HepG2 (cell line): ENCODE data around the gene PRPF4. TPM values are rescaled to one million over a fixed set of nuclear protein-coding genes. Genes with fewer than 3 reads are reported as not detected.
A peak's percentile ranks its signal among the peaks of the same experiment; 100 is the strongest.

Experiments
- ATAC-seq: fragments of 200-7000 bp; cut with Tn5 transposase; 3 replicates; pipeline ENCODE4 v1.9.1; 2020; ENCODE audit warnings: mild to moderate bottlenecking, moderate library complexity
- BruUV-seq: library from RNA; stranded (reverse); fragments of 400-500 nt; replicated peaks from 2 replicates; lab custom pipeline; 2021; lab: Mats Ljungman, UMichigan
- CTCF ChIA-PET: fragments of 300-600 bp; formaldehyde crosslinking; extraction: SDS; loops from one replicate; lab custom pipeline; 2021; ENCODE audit warnings: low total read pairs, inconsistent platforms, low intra/inter-chr PET ratio; lab: Yijun Ruan, JAX
- POLR2A ChIA-PET: fragments of 350-600 bp; sonication (Branson Sonifier 250); formaldehyde crosslinking; loops from one replicate; lab custom pipeline; 2020; ENCODE audit warnings: antibody characterized with exemption, inconsistent platforms; lab: Yijun Ruan, JAX
- DNase-seq: peaks from one replicate; pipeline ENCODE4 v3.0.0-alpha.2; 2015; ENCODE audit warnings: low spot score
- FAIRE-seq: peaks from 3 replicates; lab custom pipeline; 2011; peaks lifted over from hg19 to GRCh38; lab: Jason Lieb, UNC
- H2AFZ ChIP-seq: one replicate; pipeline ENCODE4 v1.6.1; 2011; ENCODE audit warnings: low read length, inconsistent platforms
- H3K27ac ChIP-seq: fragments of 300-600 bp; 3 replicates; pipeline ENCODE4 v1.8.0; 2011; ENCODE audit warnings: mixed run types, mild to moderate bottlenecking, mixed read lengths, low read length, inconsistent platforms; ENCODE audit not compliant: insufficient read depth; ENCODE audit errors: extremely low read length
- H3K27me3 ChIP-seq, 2 experiments: fragments of 200-600 bp in 1 of 2; 2 replicates in 1 of 2; 3 replicates in 1 of 2; pipeline versions ENCODE4 v1.6.0 to v1.8.0; 2011; ENCODE audit warnings: low read length in 2 of 2, mild to moderate bottlenecking in 2 of 2, moderate library complexity in 2 of 2, inconsistent platforms in 1 of 2; ENCODE audit not compliant: insufficient read depth in 2 of 2, control insufficient read depth in 1 of 2
- H3K36me3 ChIP-seq, 2 experiments: fragments of 200-600 bp in 1 of 2; replicated peaks in 1 of 2; 2 replicates in 1 of 2; 3 replicates in 1 of 2; pipeline versions ENCODE4 v1.5.1 to v1.8.0; 2011; ENCODE audit warnings: low read length in 2 of 2, inconsistent platforms in 1 of 2; ENCODE audit not compliant: insufficient read depth in 2 of 2, control insufficient read depth in 1 of 2
- H3K4me1 ChIP-seq: 2 replicates; pipeline ENCODE4 v1.5.1; 2012; ENCODE audit warnings: low read length, inconsistent platforms; ENCODE audit not compliant: insufficient read depth
- H3K4me2 ChIP-seq: 2 replicates; pipeline ENCODE4 v1.6.0; 2011; ENCODE audit warnings: low read depth, low read length, inconsistent platforms
- H3K4me3 ChIP-seq, 3 experiments: fragments of 200-600 bp in 1 of 3; sonication (generic), shearing (Covaris generic) in 1 of 3; replicated peaks in 1 of 3; 2 replicates each; pipeline ENCODE4 v1.5.1; 2011 to 2016; ENCODE audit warnings: low read length in 3 of 3, inconsistent platforms in 2 of 3, low read depth in 2 of 3, mild to moderate bottlenecking in 2 of 3, control low read depth in 1 of 3, mixed read lengths in 1 of 3; ENCODE audit not compliant: insufficient read depth in 1 of 3
- H3K79me2 ChIP-seq: one replicate; pipeline ENCODE4 v1.6.1; 2011; ENCODE audit warnings: low read length, inconsistent platforms; ENCODE audit not compliant: insufficient read depth
- H3K9ac ChIP-seq: 2 replicates; pipeline ENCODE4 v1.6.0; 2011; ENCODE audit warnings: mild to moderate bottlenecking, low read depth, low read length, inconsistent platforms; ENCODE audit not compliant: insufficient read depth
- H3K9me3 ChIP-seq: 2 replicates; pipeline ENCODE4 v1.5.1; 2012; ENCODE audit warnings: mild to moderate bottlenecking, low read length
- H4K20me1 ChIP-seq: 2 replicates; pipeline ENCODE4 v1.6.0; 2011; ENCODE audit warnings: inconsistent platforms, mild to moderate bottlenecking, low read length, moderate library complexity; ENCODE audit not compliant: insufficient read depth
- LBX2 ChIP-seq: sonication (generic); formaldehyde crosslinking; IDR thresholded peaks from 2 replicates; pipeline ENCODE4 v1.5.0; 2020; ENCODE audit warnings: missing genetic modification reagents, mild to moderate bottlenecking, borderline replicate concordance
- MTF1 ChIP-seq: sonication (generic); formaldehyde crosslinking; IDR thresholded peaks from 2 replicates; pipeline ENCODE4 v1.5.0; 2020; ENCODE audit warnings: missing genetic modification reagents
- NBN ChIP-seq: fragments of 450-650 bp; conservative IDR thresholded peaks from 2 replicates; pipeline ENCODE4 v1.6.1; 2017
- NR2F6 ChIP-seq, 2 experiments: IDR thresholded peaks; 2 replicates each; pipeline ENCODE4 v1.6.1; 2016; ENCODE audit warnings: antibody characterized with exemption in 1 of 2, mild to moderate bottlenecking in 1 of 2
- PCBP2 ChIP-seq: fragments of 200-400 bp; formaldehyde crosslinking; optimal IDR thresholded peaks from 2 replicates; pipeline ENCODE3; 2018; ENCODE audit warnings: low read length, low read depth; ENCODE audit not compliant: poor library complexity, severe bottlenecking
- RARA ChIP-seq: IDR thresholded peaks from 2 replicates; pipeline ENCODE4 v1.6.1; 2016; ENCODE audit warnings: missing genetic modification reagents, missing compliant biosample characterization
- SMARCC2 ChIP-seq: fragments of 450-650 bp; IDR thresholded peaks from 2 replicates; pipeline ENCODE4 v1.6.1; 2017; ENCODE audit warnings: antibody characterized with exemption, mild to moderate bottlenecking
- TFAP4 ChIP-seq: sonication (generic); IDR thresholded peaks from 2 replicates; pipeline ENCODE4 v1.6.1; 2016; ENCODE audit warnings: low read depth, borderline replicate concordance
- ZNF138 ChIP-seq: sonication (generic); formaldehyde crosslinking; IDR thresholded peaks from 2 replicates; pipeline ENCODE4 v1.5.0; 2020; ENCODE audit warnings: mild to moderate bottlenecking, low read depth, missing genetic modification reagents
- ZNF24 ChIP-seq: fragments of 450-650 bp; IDR thresholded peaks from 2 replicates; pipeline ENCODE4 v1.6.1; 2017; ENCODE audit warnings: antibody characterized with exemption, mild to moderate bottlenecking
- ZNF256 ChIP-seq: sonication (generic); formaldehyde crosslinking; conservative IDR thresholded peaks from 2 replicates; pipeline ENCODE4 v1.4.0; 2020; ENCODE audit warnings: missing genetic modification reagents
- ZNF556 ChIP-seq: sonication (generic); formaldehyde crosslinking; IDR thresholded peaks from 2 replicates; pipeline ENCODE4 v1.4.0; 2020; ENCODE audit warnings: mild to moderate bottlenecking, missing genetic modification reagents, borderline replicate concordance
- ZNF75D ChIP-seq: sonication (generic); formaldehyde crosslinking; IDR thresholded peaks from 2 replicates; pipeline ENCODE4 v1.8.1; 2023; ENCODE audit warnings: missing genetic modification reagents, mild to moderate bottlenecking, borderline replicate concordance
- ZSCAN21 ChIP-seq: sonication (generic); formaldehyde crosslinking; IDR thresholded peaks from 2 replicates; pipeline ENCODE4 v1.8.0; 2022; ENCODE audit warnings: mild to moderate bottlenecking, missing genetic modification reagents, moderate library complexity, borderline replicate concordance
- WGBS: methylation state at CpG from one replicate; pipeline ENCODE4 v1.1.6; 2017; ENCODE audit warnings: low lambda C conversion rate; 5-methylcytosine and 5-hydroxymethylcytosine counted together
- in situ Hi-C: cut with HindIII; loops from 2 replicates; pipeline ENCODE4 v1.10.0; 2017; ENCODE audit warnings: low pct_unique_long_range_greater_than_20kb; ENCODE audit not compliant: extremely low pct_ligation_motif_present
- intact Hi-C: fragments of 100-400 bp; cut with micrococcal nuclease; formaldehyde crosslinking; loops from one replicate; pipeline ENCODE4 v1.10.0; 2022; ENCODE audit not compliant: unreplicated experiment
- polyA plus RNA-seq, 8 experiments: library from polyadenylated mRNA; depleted of rRNA in 3 of 8; stranded (reverse) in 7 of 8; unstranded in 1 of 8; fragments of >200 nt; fragmentation: Illumina TruSeq in 4 of 8; extraction: Trizol in 4 of 8; gene quantifications; 2 replicates each; pipeline versions ENCODE4 v1.2.1 to v1.2.3, GENCODE V29; 2011 to 2016; ENCODE audit warnings: low read depth in 4 of 8, missing spikeins in 1 of 8, mixed read lengths in 1 of 8; ENCODE audit not compliant: insufficient read depth in 1 of 8
- total RNA-seq, 5 experiments: library from RNA; depleted of rRNA; stranded (reverse); fragments of >200 nt; fragmentation: Illumina TruSeq; extraction: Trizol; gene quantifications; 2 replicates each; pipeline ENCODE4 v1.2.3, GENCODE V29; 2016; ENCODE audit warnings: low read depth in 1 of 5

The PRPF4 gene
- total and polyA plus RNA-seq, 2 of the 13 experiments (the other 11 are each of a cell fraction or from before 2014, with no cell fraction given) = 10.3 to 49.0 TPM

GRCh38 chr9:113310538-113310937 lies 35.1 kb downstream of the PRPF4 start:
- Histone ChIP-seq H3K4me2 (no peak overlapping the region), H3K9me3 (no peaks in the 10 kb centered on the region), H3K27me3 (0 out of 5 replicates have a peak, but pooled peaks cover 0 to 1% of the 10 kb centered on the region in 2 experiments), H4K20me1 (no peaks in the 10 kb centered on the region), H3K9ac (no peak overlapping the region), H3K4me1 (peaks cover 10% of the 10 kb centered on the region), H2AFZ (no peak overlapping the region), H3K4me3 (no peak overlapping the region), H3K36me3 (no peaks in the 10 kb centered on the region), H3K27ac (no peak overlapping the region), H3K79me2 (no peaks in the 10 kb centered on the region)
- in situ Hi-C loops (no loop called here), intact Hi-C loops (loop anchor here (5.0 to 10.0 kb wide), 2 partner anchors 37 to 1946 kb away; partner anchors contain the start of gene BSPRY)
- ChIA-PET CTCF (no interaction called here), POLR2A (interaction anchor here (1.0 to 1.3 kb wide), 3 partner anchors 16 to 100 kb away, joined by 3 to 4 read pairs (median 3); partner anchors contain the start of genes C9orf43, POLE3 and WDR31)
- no TSS peak for BruUV-seq
- WGBS = 7% methylated on average over 3 of the region's 3 CpGs
- no peak for DNase-seq
- no peak for ATAC-seq
- no peak for FAIRE-seq
- TF ChIP-seq MTF1 (CRISPR knock-in tag) = no peak
- TF ChIP-seq RARA (CRISPR knock-in tag) = 0 out of 2 replicates have a peak, but pooled peaks have one; percentile 15
- TF ChIP-seq PCBP2 = no peak

GRCh38 chr9:113311961-113312360 lies 36.5 kb downstream of the PRPF4 start:
- BruUV-seq = no TSS peak
- FAIRE-seq = no peak

More at GRCh38 chr9:113311961-113312360, 36.5 kb downstream of the PRPF4 start:
- H3K79me2 ChIP-seq = no peaks in the 10 kb centered on the region
- WGBS = 42% methylated on average over 3 of the region's 3 CpGs
- H3K27ac ChIP-seq = no peak overlapping the region
- H3K9me3 ChIP-seq = no peaks in the 10 kb centered on the region
- TF ChIP-seq NR2F6 (IDR thresholded peaks at IDR 0.05) = no peak
- no peak for TF ChIP-seq NR2F6 (CRISPR knock-in tag; IDR thresholded peaks at IDR 0.05)
- TF ChIP-seq ZSCAN21 = no peak
- TF ChIP-seq TFAP4 = no peak
- no peak for TF ChIP-seq LBX2 (CRISPR knock-in tag)
- TF ChIP-seq ZNF75D (CRISPR knock-in tag) = no peak
- no peak for TF ChIP-seq NBN
- TF ChIP-seq ZNF24 = no peak
- no peak for TF ChIP-seq ZNF138 (CRISPR knock-in tag)
- TF ChIP-seq SMARCC2 = no peak
- TF ChIP-seq ZNF556 (CRISPR knock-in tag) = no peak
- no peak for TF ChIP-seq ZNF256 (CRISPR knock-in tag)
- ChIA-PET POLR2A (interaction anchor here (1.1 kb wide), 1 partner anchor 28 kb away, joined by 3 read pairs; the partner anchor contains the start of gene WDR31), CTCF (no interaction called here)
- H3K4me1 ChIP-seq = peaks cover 10% of the 10 kb centered on the region
- H3K27me3 ChIP-seq = 0 out of 5 replicates have a peak, but pooled peaks cover 0 to 1% of the 10 kb centered on the region in 2 experiments
- no peaks in the 10 kb centered on the region for H4K20me1 ChIP-seq
- in situ Hi-C loops = no loop called here
- ATAC-seq = no peak
- H3K36me3 ChIP-seq = no peaks in the 10 kb centered on the region
- no peak overlapping the region for H2AFZ ChIP-seq
- intact Hi-C loops = loop anchor here (5.0 to 10.0 kb wide), 2 partner anchors 35 to 1947 kb away; partner anchors contain the start of gene BSPRY
- no peak overlapping the region for H3K9ac ChIP-seq
- no peak overlapping the region for H3K4me2 ChIP-seq
- H3K4me3 ChIP-seq = no peak overlapping the region
- no peak for DNase-seq
